HG02678 (cell line): ENCODE data around the gene ADAM12.
"Not testable (repeated sequence)": the region's sequence is repeated elsewhere in the genome, so short reads cannot be mapped to it uniquely, and the experiment has no call there.

Source experiments
- ATAC-seq: cut with Tn5 transposase; IDR thresholded peaks from one replicate; pipeline ENCODE4 v1.9.1; 2021; ENCODE audit warnings: mild to moderate bottlenecking, moderate library complexity; ENCODE audit not compliant: unreplicated experiment

ADAM12 gene

DNA sequence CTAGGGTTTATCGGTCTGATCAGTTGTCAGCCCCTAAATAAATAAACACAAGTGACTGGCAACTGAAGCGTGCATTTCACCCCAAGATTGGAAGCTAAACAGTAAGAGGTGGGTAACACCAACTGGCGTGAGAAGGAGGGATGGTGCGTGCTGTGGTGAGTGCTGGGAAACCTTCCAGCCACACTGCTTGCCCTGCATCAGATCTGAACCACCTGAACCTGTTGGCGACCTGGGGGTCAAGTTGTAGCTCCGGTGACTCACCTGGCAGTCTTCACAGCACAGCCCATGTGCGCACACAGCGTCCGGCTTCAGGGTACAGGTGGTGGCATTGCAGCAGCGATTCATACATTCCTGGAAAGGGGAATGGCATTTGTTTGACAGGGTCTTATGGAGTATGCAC is 321.8 kb downstream of the ADAM12 start:
- no peak for ATAC-seq

DNA sequence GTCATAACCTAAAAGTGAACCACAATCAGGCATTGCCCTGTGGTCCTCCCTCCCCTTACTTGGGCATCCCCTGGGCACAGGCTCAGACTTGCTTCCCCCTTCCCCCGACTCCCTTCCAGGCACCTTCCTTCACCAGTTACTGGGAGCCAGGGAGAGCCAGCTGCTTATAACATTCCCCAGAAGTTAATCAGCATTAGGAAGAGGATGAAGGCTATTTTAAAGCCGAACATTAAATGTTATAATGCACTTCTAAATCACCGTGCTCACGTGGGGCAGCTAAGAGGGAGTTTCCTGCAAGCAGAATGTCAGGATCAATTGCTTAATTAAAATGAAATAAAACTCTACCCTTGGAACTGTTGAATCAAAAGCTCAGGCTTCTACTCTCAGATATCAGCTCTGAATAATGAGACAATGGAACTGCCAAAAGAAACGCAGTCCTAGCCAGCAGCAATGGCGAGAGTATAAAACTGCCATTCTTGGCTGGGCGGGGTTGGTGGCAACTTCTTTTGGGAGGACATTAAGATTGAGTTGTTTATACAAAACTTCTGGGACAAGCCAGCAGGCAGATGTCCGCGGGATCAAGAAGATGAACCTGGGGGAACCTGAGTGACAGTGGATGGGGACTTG is 322.4 kb downstream of the ADAM12 start:
- ATAC-seq, result no peak

DNA sequence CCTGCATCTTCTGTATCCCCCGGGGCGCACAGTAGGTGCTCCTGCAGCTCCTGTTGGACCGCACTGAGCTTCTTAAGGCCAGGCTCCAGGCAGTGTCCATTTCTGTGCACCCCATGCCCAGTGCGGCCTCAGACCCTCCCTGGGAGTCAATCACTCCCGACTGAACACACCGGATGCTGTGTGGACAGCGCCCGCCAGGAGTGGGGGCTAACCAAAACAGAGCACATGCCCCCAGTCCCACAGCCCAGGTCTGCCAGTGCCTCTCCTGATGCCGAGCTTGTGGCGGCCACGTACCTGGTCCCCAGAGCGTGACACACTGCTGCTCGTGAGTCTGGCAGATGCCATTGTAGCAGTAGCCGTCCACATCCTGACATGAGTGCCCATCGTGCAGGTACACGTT is 323.8 kb downstream of the ADAM12 start:
- ATAC-seq, result no peak

- ATAC-seq, result no peak
These were observed 324.9 kb downstream of the ADAM12 start for GRCh38 chr10:126063353-126063791.

- no peak for ATAC-seq
These were observed 325.9 kb downstream of the ADAM12 start for GRCh38 chr10:126062131-126063032.

DNA sequence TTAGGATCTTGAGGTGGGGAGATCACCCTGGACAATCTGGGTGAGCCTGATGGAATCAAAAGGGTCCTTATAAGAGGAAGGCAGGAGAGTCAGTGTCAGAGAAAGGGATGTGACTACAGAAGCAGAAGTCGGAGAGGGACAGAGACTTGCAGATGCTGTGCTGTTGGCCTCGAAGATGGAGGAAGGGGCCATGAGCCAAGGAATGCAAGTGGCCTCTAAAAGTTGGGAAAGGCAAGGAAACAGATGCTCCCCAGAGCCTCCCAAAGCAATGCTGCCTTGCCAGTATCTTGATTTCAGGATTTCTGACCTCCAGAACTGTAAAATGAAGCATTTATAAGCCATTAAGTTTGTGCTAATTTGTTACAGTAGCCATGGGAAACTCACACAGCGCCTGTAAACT is 326.8 kb downstream of the ADAM12 start:
- ATAC-seq, result no peak

DNA sequence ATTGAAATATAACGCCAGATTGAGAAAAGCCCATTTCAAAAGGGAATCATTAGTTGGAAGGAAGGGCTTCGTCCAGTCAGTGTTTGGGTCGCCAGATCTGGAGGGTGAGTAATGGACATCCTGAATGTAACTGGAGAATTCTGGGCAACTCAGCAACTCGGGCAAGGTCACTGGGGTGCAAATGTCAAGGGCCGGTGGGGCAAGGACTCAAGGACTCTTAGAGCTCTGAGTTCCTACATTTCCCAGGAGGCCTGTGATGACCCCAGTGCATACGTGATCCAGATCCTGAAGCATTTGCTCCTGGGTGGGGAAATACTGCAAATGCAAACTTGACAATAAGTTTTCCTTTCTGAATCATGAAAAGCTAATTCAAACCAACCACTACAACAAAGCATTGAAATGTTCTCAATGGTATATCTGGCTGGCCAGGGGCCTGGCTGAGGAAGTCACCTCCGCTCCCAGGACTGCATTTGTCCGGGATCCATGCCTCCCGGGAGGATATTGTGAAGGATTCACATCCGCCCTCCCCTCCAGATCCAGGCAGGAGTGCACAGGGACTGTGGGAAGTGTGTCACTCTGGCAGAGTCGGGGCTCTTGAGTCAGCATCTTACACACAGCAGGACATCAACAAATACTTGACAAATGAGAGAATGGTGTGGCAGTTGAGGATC is 327.9 kb downstream of the ADAM12 start:
- ATAC-seq, result no peak

DNA sequence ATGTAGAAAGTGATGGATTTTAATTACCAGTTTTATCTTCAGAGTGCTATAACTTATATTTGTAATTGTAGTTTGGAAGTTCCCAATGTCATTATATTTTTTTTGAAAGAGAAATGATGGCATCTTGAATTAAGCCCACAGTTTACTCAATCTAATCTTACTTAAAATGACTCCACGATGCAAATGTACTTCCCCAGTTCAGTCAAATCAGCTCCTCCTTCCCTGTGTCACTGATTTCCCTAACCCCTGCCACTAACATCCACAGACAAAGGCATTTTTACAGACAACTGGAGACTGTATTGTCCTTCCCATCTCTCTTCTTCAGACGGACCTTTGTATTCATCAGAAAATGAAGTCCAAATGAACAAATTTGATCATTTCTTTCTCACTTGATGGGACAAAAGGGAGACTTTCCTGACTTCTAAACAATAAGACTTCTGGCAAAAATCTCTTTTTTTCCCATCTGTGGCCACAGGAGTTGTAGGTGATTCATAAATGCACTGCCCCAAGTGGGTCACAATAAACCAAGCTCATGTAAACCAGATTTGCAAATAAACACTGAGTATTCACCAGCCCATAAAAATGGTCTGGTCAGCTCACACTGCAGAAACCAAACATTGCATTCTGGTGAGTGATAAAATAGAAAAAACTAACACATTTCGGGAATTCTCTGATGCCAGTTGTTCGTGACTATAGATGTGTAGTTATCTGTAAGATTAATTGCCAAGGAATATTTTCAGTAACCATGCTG is 329.0 kb downstream of the ADAM12 start:
- ATAC-seq, result no peak

GRCh38 chr10:126058507-126058906 is 329.8 kb downstream of the ADAM12 start:
- ATAC-seq, result no peak

DNA sequence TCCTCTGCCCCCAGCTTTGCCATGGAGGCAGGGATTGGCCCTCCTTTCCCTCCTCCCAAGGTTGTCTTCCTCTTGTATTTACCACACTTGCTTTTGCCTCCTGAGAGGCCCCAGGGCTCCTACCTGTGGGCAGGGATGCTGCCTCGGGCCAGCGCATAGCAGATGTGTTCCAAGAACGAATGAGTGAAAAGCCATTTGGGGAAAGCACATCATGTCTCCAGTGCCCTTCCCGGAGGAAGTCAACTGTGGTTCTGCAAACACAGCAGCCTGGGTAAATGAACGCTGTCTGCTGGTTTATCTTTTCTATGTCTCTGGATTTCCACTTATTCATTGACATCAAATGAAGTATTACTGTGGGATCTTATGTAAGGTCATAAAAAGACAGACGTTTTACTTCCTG is 330.2 kb downstream of the ADAM12 start:
- ATAC-seq, result no peak

GRCh38 chr10:126057494-126057893 is 330.8 kb downstream of the ADAM12 start:
- ATAC-seq, result no peak

DNA sequence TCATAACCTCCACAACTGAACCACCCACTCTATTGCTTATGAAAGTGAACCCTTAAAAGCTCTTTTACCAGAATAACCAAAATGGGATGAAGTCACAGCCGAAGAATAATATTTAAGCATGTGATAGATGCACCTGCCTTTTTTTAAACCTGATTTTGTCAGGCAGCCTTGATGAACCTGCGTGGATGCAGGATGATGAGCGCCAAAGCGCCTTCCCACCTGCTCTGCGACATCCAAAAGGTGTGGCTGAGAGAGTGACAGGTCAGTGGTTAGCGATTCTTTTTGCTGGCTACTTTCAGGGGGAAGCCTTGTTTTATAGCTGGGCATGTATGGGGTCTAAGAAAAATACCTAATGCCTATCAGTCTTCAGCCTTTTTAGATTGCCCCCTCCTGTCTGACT is 334.1 kb downstream of the ADAM12 start:
- no peak for ATAC-seq

- ATAC-seq, result no peak
These were observed 336.1 kb downstream of the ADAM12 start for GRCh38 chr10:126052171-126052570.

DNA sequence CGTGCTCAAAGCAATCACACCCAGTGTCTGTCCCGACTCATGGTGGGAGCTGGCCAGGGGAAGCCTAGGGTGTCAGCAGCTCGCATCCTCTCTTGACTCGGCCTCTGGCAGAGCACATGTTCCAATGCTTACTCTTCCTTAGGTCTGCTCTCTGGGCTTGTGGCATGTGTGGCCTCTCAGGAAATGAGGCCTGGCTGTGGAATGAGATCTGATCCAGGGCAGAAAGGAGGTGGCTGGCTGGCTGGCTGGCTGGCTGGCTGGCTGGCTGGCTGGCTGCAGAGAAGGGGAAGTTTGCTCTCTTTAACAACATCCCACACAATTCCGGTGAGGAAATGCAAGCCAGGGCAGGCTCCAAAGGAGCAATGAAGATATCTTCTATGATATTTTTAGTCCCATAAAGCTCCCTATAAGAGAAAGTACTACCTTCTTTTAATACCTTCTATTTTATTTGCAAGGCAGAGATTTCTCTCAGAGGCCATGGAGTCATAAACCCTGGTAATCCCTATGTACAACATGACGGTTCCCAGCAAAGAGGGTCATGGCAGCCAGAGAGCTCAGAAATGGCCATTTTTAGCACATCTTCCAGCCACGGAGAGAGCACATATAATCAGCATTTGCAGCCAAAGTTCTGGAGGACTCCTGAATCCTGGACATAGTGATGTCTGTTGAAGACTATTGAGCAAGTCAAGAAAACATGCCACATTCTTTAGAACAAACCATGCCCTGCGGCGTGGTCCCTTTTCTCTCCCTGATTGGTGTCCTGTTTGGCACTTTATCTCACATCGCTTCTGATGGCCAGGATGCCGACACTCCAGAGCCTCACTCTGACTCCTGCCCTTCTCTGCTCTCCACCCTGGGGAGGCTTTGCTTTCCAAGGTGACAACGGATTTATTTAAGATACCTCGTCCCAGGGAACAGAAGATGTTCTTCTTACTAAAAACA is 338.2 kb downstream of the ADAM12 start:
- no peak for ATAC-seq

GRCh38 chr10:126047749-126048148 is 340.5 kb downstream of the ADAM12 start:
- ATAC-seq, result not testable (repeated sequence)

DNA sequence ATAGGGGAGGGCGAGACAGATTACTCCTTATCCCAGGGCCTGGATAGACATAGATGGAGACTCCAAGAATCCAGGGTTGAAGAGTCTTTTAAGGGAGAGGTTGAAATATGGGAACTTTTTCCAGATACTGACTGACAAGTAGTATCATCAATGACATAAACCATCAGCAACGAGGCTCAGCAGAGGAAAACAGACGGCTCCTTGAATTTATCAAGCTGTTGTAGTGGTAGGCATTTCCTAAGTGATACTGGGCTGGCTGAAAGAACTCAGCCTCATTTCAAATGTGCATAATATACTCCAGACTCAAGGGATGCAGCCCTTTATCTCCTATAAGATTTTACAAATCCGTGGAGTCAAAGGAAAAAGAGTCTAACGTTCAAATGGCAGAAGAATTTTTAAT is 341.4 kb downstream of the ADAM12 start:
- ATAC-seq, result no peak

DNA sequence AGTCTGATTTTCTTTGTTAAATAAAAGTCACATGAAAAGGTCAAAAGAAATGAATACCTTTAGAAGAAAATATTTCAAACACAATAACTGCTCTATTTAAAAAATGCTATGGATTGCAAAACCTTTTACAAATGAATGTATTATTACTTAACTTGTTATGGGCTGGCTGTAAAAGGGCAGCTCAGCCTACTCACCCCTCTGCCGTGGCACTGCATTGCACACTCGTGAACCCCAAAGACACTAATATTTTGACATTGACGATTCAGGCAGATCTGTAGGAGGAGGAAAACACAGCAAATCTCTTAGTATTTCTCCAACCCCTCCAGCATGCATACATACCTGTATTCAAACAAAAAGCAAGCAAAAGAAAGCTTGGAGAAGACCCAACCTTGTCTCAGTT is 342.4 kb downstream of the ADAM12 start:
- no peak for ATAC-seq

- no peak for ATAC-seq
These were observed 344.9 kb downstream of the ADAM12 start for GRCh38 chr10:126043389-126043788.

GRCh38 chr10:126042906-126043305 is 345.4 kb downstream of the ADAM12 start:
- ATAC-seq, result no peak

DNA sequence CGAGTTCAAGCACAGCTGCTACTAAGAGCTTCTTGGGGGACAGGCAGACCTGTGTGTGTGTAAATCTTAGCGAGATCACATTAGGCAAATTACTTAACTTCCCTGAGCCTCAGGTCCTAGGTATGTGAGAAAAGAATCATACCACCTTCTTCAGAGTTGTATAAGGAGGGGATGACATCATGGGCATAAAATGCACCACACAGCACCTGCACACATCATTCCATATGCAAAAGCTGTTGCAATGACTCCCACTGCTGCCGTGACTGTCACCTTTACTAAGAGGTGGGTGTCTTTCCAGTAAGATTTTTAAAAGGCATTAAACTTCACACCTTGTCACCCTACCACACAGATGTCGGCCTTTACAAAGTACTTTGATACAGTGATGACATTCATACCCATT is 345.9 kb downstream of the ADAM12 start:
- ATAC-seq, result no peak
